HepG2 (cell line): ENCODE data around the gene TEX14. TPM values are rescaled to one million over a fixed set of nuclear protein-coding genes. Genes with fewer than 3 reads are reported as not detected.
A peak's percentile ranks its signal among the peaks of the same experiment; 100 is the strongest.

Experiments used
- DZIP1 ChIP-seq: sonication (generic); formaldehyde crosslinking; IDR thresholded peaks from 2 replicates; pipeline ENCODE4 v1.5.0; 2020; ENCODE audit warnings: mild to moderate bottlenecking, missing genetic modification reagents
- HDAC1 ChIP-seq: sonication (generic); formaldehyde crosslinking; IDR thresholded peaks from 2 replicates; pipeline ENCODE4 v1.5.1; 2020; ENCODE audit warnings: mild to moderate bottlenecking, missing genetic modification reagents
- KAT8 ChIP-seq: IDR thresholded peaks from 2 replicates; pipeline ENCODE4 v1.6.1; 2016; ENCODE audit warnings: missing genetic modification reagents, missing compliant biosample characterization
- NCOR1 ChIP-seq: fragments of 200-600 bp; sonication (generic); IDR thresholded peaks from 2 replicates; pipeline ENCODE4 v1.7.0; 2017; ENCODE audit warnings: antibody characterized with exemption, low read length, borderline replicate concordance
- UBTF ChIP-seq: sonication (generic); formaldehyde crosslinking; IDR thresholded peaks from 2 replicates; pipeline ENCODE4 v1.4.0; 2020; ENCODE audit warnings: mild to moderate bottlenecking, missing genetic modification reagents
- ZFP1 ChIP-seq: IDR thresholded peaks from 2 replicates; pipeline ENCODE4 v1.6.1; 2016
- ZNF232 ChIP-seq: sonication (generic); formaldehyde crosslinking; IDR thresholded peaks from 2 replicates; pipeline ENCODE4 v1.4.0; 2020; ENCODE audit warnings: missing genetic modification reagents, borderline replicate concordance
- ZNF891 ChIP-seq: sonication (generic); formaldehyde crosslinking; IDR thresholded peaks from 2 replicates; pipeline ENCODE4 v1.5.0; 2020; ENCODE audit warnings: mild to moderate bottlenecking, missing genetic modification reagents
- polyA plus RNA-seq, 8 experiments: library from polyadenylated mRNA; depleted of rRNA in 3 of 8; stranded (reverse) in 7 of 8; unstranded in 1 of 8; fragments of >200 nt; fragmentation: Illumina TruSeq in 4 of 8; extraction: Trizol in 4 of 8; gene quantifications; 2 replicates each; pipeline versions ENCODE4 v1.2.1 to v1.2.3, GENCODE V29; 2011 to 2016; ENCODE audit warnings: low read depth in 4 of 8, missing spikeins in 1 of 8, mixed read lengths in 1 of 8; ENCODE audit not compliant: insufficient read depth in 1 of 8
- total RNA-seq, 5 experiments: library from RNA; depleted of rRNA; stranded (reverse); fragments of >200 nt; fragmentation: Illumina TruSeq; extraction: Trizol; gene quantifications; 2 replicates each; pipeline ENCODE4 v1.2.3, GENCODE V29; 2016; ENCODE audit warnings: low read depth in 1 of 5
- TF ChIP-seq, protein P1 (sequence below): sonication (generic); formaldehyde crosslinking; IDR thresholded peaks from 2 replicates; pipeline ENCODE4 v1.5.1; 2020; ENCODE audit warnings: mild to moderate bottlenecking, missing genetic modification reagents, moderate library complexity
- TF ChIP-seq, protein P2 (sequence below): sonication (generic); formaldehyde crosslinking; IDR thresholded peaks from 2 replicates; pipeline ENCODE4 v1.4.0; 2020; ENCODE audit warnings: missing genetic modification reagents, borderline replicate concordance

TEX14 gene
- total and polyA plus RNA-seq, 2 of the 13 experiments (the other 11 are each of a cell fraction or from before 2014, with no cell fraction given): 0.04 to 0.07 TPM

DNA sequence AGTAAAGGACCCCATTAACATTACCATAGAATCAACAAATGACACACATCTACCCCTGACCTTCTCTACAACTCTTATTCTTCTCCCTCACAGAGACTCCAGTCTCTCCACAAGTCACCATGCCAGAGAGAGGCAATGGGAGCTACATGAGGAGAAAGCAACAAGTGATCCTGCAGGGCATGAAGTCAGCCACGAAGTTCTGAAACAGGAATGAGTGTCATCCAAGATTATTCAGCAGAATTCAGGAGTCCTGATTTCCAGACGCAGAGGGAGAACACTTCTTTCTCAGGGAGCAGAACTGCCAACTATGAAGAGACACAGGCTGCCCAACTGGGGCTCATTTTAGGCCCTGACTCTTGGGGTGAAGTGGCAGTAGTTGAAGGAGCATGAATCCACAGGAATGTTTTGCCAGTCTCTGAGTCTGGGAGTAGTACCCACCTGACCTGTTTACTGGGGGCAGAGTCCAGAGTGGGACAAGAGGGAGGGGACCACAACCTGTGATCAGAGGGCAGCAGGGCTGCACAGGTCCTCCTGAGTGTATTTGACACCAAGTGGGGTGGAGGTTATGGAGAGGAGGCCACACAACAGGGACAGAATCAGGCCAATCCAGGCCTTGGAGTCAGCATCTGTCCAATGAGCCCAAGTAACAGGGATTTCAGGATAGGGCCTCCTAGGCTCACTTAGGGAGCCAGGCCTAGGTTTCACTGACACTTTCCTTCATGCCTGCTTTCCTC, 175.0 kb downstream of the TEX14 start (continued):
- TF ChIP-seq, protein P1, sequence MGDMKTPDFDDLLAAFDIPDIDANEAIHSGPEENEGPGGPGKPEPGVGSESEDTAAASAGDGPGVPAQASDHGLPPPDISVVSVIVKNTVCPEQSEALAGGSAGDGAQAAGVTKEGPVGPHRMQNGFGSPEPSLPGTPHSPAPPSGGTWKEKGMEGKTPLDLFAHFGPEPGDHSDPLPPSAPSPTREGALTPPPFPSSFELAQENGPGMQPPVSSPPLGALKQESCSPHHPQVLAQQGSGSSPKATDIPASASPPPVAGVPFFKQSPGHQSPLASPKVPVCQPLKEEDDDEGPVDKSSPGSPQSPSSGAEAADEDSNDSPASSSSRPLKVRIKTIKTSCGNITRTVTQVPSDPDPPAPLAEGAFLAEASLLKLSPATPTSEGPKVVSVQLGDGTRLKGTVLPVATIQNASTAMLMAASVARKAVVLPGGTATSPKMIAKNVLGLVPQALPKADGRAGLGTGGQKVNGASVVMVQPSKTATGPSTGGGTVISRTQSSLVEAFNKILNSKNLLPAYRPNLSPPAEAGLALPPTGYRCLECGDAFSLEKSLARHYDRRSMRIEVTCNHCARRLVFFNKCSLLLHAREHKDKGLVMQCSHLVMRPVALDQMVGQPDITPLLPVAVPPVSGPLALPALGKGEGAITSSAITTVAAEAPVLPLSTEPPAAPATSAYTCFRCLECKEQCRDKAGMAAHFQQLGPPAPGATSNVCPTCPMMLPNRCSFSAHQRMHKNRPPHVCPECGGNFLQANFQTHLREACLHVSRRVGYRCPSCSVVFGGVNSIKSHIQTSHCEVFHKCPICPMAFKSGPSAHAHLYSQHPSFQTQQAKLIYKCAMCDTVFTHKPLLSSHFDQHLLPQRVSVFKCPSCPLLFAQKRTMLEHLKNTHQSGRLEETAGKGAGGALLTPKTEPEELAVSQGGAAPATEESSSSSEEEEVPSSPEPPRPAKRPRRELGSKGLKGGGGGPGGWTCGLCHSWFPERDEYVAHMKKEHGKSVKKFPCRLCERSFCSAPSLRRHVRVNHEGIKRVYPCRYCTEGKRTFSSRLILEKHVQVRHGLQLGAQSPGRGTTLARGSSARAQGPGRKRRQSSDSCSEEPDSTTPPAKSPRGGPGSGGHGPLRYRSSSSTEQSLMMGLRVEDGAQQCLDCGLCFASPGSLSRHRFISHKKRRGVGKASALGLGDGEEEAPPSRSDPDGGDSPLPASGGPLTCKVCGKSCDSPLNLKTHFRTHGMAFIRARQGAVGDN: no peak; the same call in 1 of the 2 replicates
- TF ChIP-seq ZNF232 (CRISPR knock-in tag) (no peak; the same call in 1 of the 2 replicates), KAT8 (no peak), DZIP1 (CRISPR knock-in tag) (peak; percentile 50; the same call in 1 of the 2 replicates), ZFP1 (CRISPR knock-in tag) (peak; percentile 48; the same call in 1 of the 2 replicates), HDAC1 (CRISPR knock-in tag) (peak; percentile 55), ZNF891 (0 out of 2 replicates have a peak, but pooled peaks have one; percentile 58), UBTF (peak; percentile 19; the same call in 1 of the 2 replicates), NCOR1 (peak; percentile 38; the same call in 1 of the 2 replicates)
- TF ChIP-seq, protein P2, sequence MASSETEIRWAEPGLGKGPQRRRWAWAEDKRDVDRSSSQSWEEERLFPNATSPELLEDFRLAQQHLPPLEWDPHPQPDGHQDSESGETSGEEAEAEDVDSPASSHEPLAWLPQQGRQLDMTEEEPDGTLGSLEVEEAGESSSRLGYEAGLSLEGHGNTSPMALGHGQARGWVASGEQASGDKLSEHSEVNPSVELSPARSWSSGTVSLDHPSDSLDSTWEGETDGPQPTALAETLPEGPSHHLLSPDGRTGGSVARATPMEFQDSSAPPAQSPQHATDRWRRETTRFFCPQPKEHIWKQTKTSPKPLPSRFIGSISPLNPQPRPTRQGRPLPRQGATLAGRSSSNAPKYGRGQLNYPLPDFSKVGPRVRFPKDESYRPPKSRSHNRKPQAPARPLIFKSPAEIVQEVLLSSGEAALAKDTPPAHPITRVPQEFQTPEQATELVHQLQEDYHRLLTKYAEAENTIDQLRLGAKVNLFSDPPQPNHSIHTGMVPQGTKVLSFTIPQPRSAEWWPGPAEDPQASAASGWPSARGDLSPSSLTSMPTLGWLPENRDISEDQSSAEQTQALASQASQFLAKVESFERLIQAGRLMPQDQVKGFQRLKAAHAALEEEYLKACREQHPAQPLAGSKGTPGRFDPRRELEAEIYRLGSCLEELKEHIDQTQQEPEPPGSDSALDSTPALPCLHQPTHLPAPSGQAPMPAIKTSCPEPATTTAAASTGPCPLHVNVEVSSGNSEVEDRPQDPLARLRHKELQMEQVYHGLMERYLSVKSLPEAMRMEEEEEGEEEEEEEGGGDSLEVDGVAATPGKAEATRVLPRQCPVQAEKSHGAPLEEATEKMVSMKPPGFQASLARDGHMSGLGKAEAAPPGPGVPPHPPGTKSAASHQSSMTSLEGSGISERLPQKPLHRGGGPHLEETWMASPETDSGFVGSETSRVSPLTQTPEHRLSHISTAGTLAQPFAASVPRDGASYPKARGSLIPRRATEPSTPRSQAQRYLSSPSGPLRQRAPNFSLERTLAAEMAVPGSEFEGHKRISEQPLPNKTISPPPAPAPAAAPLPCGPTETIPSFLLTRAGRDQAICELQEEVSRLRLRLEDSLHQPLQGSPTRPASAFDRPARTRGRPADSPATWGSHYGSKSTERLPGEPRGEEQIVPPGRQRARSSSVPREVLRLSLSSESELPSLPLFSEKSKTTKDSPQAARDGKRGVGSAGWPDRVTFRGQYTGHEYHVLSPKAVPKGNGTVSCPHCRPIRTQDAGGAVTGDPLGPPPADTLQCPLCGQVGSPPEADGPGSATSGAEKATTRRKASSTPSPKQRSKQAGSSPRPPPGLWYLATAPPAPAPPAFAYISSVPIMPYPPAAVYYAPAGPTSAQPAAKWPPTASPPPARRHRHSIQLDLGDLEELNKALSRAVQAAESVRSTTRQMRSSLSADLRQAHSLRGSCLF: no peak
